GM12891 (cell line): ENCODE data around the gene GNPDA2.
A peak's percentile ranks its signal among the peaks of the same experiment; 100 is the strongest.

Experiments
- POLR2A ChIP-seq: IDR thresholded peaks from 2 replicates; pipeline ENCODE4 v1.6.1; 2011; ENCODE audit warnings: low read depth, low read length, control low read depth
- POLR2AphosphoS5 ChIP-seq: IDR thresholded peaks from 2 replicates; pipeline ENCODE4 v1.6.1; 2011; ENCODE audit warnings: low read depth, low read length, control low read depth
- POU2F2 ChIP-seq: IDR thresholded peaks from 2 replicates; pipeline ENCODE4 v1.6.1; 2011; ENCODE audit warnings: low read depth, mild to moderate bottlenecking, control low read depth, low read length, moderate library complexity
- SPI1 ChIP-seq: IDR thresholded peaks from 2 replicates; pipeline ENCODE4 v1.6.1; 2011; ENCODE audit warnings: low read depth, low read length, control low read depth
- TAF1 ChIP-seq: IDR thresholded peaks from 2 replicates; pipeline ENCODE4 v1.6.1; 2011; ENCODE audit warnings: low read depth, low read length, control low read depth

DNA sequence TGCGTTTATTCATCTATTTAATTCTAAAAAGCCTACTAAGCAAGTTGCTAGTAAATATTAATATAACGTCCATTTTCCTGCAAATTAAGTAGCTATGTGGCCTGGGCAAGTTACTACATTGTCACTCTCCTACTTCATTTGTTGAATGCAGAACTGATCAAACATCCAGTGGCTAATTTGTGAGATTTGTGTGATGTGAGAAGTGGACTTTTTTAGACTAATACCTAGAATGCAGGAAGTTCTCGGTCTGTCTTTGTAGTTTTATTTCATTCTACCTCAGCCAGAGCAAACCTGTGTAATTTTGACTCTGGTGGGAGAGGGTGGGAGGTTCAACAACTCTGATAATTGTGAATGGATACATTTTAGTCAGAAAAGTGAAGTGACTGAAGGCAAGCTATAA lies 47.3 kb downstream of the GNPDA2 start:
- no peak for TF ChIP-seq POLR2A
- no peak for TF ChIP-seq TAF1
- TF ChIP-seq POLR2AphosphoS5: no peak
- peak; percentile 29; the same call in 1 of the 2 replicates for TF ChIP-seq SPI1
- TF ChIP-seq POU2F2: no peak
